GM21423 (cell line): ENCODE measurements around the gene CCNE1.
"Not testable (repeated sequence)": the region's sequence is repeated elsewhere in the genome, so short reads cannot be mapped to it uniquely, and the experiment has no call there.

Experiments
- ATAC-seq: cut with Tn5 transposase; IDR thresholded peaks from one replicate; pipeline ENCODE4 v1.9.1; 2021; ENCODE audit warnings: mild to moderate bottlenecking, moderate library complexity; ENCODE audit not compliant: unreplicated experiment

CCNE1 gene

GRCh38 chr19:29812881-29813275, 1.1 kb downstream of the CCNE1 start:
- no peak for ATAC-seq

- ATAC-seq, result no peak
Observed at GRCh38 chr19:29813642-29814041, 1.9 kb downstream of the CCNE1 start.

DNA sequence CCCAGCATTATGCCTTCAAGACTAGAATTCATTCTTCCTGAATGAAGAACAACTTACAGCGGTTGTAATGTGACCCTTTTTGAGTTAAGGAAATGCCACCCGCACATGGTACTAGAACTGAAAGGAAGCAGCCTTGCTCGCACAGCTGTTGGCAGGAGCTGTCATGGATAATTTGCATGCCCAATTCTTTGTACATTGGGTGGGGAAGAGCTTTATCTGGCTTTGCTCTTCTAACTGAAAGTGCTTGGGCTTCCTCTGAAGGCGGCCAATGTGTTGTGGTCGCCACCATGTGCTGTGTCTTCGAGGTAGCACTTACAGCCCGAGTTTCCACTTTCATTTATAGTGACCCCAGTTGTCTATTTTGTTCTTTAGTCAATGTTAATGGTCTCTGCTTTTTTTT, 3.4 kb downstream of the CCNE1 start:
- ATAC-seq, result peak; percentile 26

- no peak for ATAC-seq
Observed at GRCh38 chr19:29817316-29817715, 5.5 kb downstream of the CCNE1 start.

GRCh38 chr19:29819300-29819699, 7.5 kb downstream of the CCNE1 start:
- ATAC-seq, result no peak

GRCh38 chr19:29819986-29820385, 8.2 kb downstream of the CCNE1 start:
- no peak for ATAC-seq

GRCh38 chr19:29823581-29824330, 12.0 kb downstream of the CCNE1 start:
- ATAC-seq, result no peak

- not testable (repeated sequence) for ATAC-seq
Observed at GRCh38 chr19:29825263-29825662, 13.5 kb downstream of the CCNE1 start.

DNA sequence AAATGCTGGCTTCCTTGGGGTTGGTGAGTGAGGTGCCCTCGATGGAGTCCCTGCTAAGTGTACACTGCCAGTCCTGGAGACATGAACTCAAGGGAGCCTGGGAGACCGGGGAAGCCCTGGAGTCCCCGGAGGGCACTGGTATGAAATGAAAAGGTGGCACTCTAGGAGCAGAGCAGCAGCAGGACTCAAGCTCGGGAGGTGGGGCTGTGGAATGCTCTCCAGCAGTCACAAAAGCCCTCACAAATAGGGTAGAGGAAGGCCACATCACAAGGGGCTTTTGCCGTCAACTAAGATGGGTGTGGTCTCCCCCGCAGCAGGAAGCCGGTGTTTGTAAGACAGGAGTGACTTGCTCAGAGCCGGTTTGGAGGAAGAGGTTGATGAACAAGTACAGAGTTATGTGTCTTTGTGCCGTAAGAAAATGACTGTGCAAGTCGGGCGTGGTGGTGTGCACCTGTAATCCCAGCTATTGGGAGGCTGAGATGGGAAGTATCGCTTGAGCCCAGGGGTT, 19.3 kb downstream of the CCNE1 start:
- ATAC-seq, result no peak

DNA sequence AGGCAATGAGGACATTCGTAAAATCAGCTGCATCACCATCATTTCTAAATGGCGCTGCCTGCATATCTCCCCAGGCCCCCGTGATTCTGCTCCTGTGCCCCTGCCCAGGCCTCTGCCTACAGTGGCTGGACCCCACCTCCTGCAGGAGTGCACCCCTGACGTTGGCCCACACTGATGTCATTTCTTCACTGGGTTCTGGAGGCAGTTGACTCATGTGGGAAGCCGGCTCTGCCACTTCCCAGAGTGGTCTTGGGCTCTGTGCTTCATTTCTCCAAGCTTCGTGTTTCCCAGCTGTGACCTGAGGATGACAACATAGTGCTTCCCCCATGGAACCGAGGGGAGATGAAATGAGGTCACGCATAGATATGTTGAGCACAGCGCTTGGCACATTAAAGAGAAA, 19.9 kb downstream of the CCNE1 start:
- no peak for ATAC-seq

DNA sequence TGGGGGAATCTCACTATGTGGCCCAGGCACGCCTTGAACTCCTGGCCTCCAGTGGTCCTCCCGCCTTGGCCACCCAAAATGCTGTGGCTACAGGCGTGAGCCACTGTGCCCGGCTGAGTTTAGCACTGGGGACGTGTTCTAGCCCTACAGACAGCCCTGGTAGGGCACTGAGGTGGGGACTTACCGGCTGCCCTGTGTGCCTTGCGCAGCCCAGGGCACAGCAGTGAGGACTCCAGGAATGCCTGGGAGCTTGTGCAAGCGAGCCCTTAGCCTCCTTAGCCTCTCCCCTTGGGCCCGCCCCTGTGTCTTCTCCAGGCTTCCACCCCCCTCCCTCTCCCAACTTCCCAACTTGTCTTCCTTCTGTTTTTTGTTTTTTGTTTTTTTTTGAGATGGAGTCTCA, 21.0 kb downstream of the CCNE1 start:
- ATAC-seq, result no peak

GRCh38 chr19:29833614-29834261, 21.9 kb downstream of the CCNE1 start:
- no peak for ATAC-seq

DNA sequence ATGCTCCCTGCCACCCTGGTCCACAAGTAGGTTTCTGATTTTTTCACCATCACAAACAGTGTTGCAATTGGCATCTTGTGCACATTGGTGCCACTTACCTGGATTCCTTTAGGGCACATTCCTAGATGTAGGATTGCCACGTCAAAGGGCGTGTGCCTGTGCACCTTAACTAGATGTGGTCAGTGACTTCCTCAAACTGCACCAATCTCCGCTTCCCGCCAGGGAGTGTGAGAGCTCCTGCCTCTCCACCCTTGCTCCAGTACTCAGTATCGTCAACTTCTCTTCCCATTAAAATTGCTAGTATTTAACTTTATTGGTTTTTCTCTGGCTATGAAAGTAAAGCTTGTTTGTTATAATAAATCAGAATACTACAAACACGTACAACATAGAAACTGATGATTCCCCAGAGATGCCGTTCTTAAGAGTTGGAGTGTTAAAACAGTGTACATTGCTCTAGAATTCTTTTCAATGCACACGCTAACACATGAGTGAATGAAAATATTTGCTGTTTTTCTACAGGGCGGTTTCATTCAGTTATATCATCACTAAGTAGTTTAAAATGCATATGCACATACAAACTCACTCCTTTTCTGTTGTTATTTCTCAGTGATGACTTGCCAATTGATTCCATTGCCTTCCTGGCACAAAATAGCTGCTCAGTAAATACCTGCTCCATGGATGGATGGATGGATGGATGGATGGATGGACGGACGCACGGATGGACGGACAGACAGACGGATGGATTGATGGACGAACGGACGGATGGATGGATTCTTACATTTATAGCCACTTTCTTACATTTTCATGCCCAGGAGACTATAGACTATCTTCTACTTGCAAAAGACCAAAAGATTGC, 23.4 kb downstream of the CCNE1 start:
- ATAC-seq, result no peak

- ATAC-seq, result no peak
Observed at GRCh38 chr19:29836409-29836825, 24.6 kb downstream of the CCNE1 start.

- ATAC-seq, result peak; percentile 77
Observed at GRCh38 chr19:29837448-29837981, 25.7 kb downstream of the CCNE1 start.

- ATAC-seq, result no peak
Observed at GRCh38 chr19:29837996-29838395, 26.2 kb downstream of the CCNE1 start.

- no peak for ATAC-seq
Observed at GRCh38 chr19:29840066-29840950, 28.5 kb downstream of the CCNE1 start.

DNA sequence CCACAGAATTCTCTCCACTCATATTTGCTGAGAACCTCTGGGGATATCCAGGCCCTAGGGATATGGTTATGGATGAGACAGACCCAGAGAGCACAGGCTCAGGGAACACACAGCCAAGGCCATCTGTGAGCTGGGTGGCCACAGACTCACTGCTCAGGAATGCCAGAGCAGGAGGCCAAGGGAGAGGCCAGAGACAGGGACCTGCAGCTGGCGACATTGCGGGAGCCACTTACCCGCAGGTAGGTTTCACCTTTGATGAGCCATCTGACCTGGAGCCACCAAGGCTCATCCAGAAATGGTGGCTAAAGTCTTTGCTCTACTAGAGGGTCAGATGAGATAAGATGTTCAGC, 29.4 kb downstream of the CCNE1 start:
- no peak for ATAC-seq

DNA sequence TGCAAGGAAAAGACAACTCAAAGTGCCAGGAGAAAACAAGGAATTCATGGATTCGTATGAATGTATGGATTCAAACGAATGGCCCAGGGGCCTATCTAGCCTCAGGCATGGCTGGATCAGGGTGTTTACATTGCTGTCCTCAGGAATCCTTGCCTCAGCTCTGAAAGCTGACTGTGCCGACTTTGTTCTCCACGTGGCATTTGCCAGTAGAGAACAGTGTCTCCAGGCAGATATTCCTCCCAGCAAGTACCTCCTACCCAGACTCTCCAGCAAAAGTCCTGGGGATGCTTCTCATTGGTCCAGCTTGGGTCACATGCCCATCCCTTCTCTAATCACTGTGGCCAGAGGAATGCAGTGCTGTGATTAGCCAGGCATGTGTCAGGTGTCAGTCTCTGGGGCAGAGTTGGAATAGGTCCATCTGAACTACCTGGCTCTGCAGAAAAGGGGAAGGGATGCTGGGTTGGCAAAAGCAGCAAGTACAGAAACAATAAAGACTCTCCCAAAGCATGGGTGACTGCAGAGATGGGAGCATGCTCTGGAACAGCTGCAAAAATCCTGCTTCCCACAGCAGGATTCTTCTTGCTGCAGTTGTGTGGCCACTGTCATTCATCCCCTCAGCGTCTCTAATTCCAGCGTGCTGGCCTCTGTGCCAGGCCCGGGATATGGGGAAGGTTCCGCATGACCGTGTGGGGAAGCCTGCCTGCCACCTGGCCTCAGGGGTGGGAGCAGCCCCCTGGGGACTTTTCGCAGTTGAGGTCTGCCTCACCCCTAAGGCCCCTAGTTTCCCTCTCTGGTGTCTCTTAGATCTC, 30.0 kb downstream of the CCNE1 start:
- ATAC-seq, result no peak
